Endothelial cell of umbilical vein (primary cell): ENCODE data around the gene FGD3. TPM values are rescaled to one million over a fixed set of nuclear protein-coding genes. Genes with fewer than 3 reads are reported as not detected.

ENCODE experiments used
- BruUV-seq: library from RNA; stranded (reverse); fragments of 400-500 nt; replicated peaks from 2 replicates; lab custom pipeline; 2021; lab: Mats Ljungman, UMichigan
- CTCF ChIA-PET: fragments of 300-600, 350-600 bp; sonication (Branson Sonifier 250); formaldehyde crosslinking; loops from one replicate; lab custom pipeline; 2021; ENCODE audit warnings: antibody characterized with exemption, inconsistent platforms; lab: Charles Lee
- POLR2A ChIA-PET: fragments of 300-600, 350-600 bp; sonication (Branson Sonifier 250); formaldehyde crosslinking; loops from one replicate; lab custom pipeline; 2021; ENCODE audit warnings: antibody characterized with exemption, inconsistent platforms; lab: Charles Lee
- DNase-seq: peaks from one replicate; pipeline ENCODE4 v3.0.0-alpha.2; 2011; ENCODE audit warnings: low read depth, low spot score
- FAIRE-seq: peaks from 2 replicates; lab custom pipeline; 2011; peaks lifted over from hg19 to GRCh38; lab: Jason Lieb, UNC
- H2AFZ ChIP-seq: 2 replicates; pipeline ENCODE4 v1.6.0; 2012; ENCODE audit warnings: low read depth, low read length, control low read depth, inconsistent platforms
- H3K27ac ChIP-seq: 2 replicates; pipeline ENCODE4 v1.5.1; 2011; ENCODE audit warnings: low read depth, mild to moderate bottlenecking, control low read depth, low read length, moderate library complexity; ENCODE audit not compliant: insufficient read depth
- H3K27me3 ChIP-seq, 2 experiments: 2 replicates each; pipeline versions ENCODE4 v1.6.0 to v1.6.1; 2011; ENCODE audit warnings: low read length in 2 of 2, mixed read lengths in 1 of 2; ENCODE audit not compliant: control insufficient read depth in 2 of 2, insufficient read depth in 2 of 2
- H3K36me3 ChIP-seq, 2 experiments: 2 replicates in 1 of 2; 3 replicates in 1 of 2; pipeline ENCODE4 v1.5.1; 2011; ENCODE audit warnings: low read length in 2 of 2, mild to moderate bottlenecking in 1 of 2, moderate library complexity in 1 of 2; ENCODE audit not compliant: control insufficient read depth in 2 of 2, insufficient read depth in 2 of 2; ENCODE audit errors: extremely low read depth in 1 of 2
- H3K4me1 ChIP-seq: 3 replicates; pipeline ENCODE4 v1.5.1; 2011; ENCODE audit warnings: mild to moderate bottlenecking, low read length; ENCODE audit not compliant: control insufficient read depth, insufficient read depth; ENCODE audit errors: extremely low read depth
- H3K4me2 ChIP-seq: 2 replicates; pipeline ENCODE4 v1.6.1; 2011; ENCODE audit warnings: low read length, control low read depth, mixed read lengths; ENCODE audit not compliant: insufficient read depth
- H3K4me3 ChIP-seq, 3 experiments: fragments of 200-600 bp in 1 of 3; sonication (generic), shearing (Covaris generic) in 1 of 3; replicated peaks in 1 of 3; 2 replicates each; pipeline ENCODE4 v1.5.1; 2011 to 2016; ENCODE audit warnings: control low read depth in 3 of 3, low read length in 3 of 3, mild to moderate bottlenecking in 2 of 3, inconsistent platforms in 1 of 3, low read depth in 1 of 3, moderate library complexity in 1 of 3; ENCODE audit not compliant: insufficient read depth in 1 of 3
- H3K79me2 ChIP-seq: 2 replicates; pipeline ENCODE4 v1.6.0; 2012; ENCODE audit warnings: low read length, inconsistent platforms; ENCODE audit not compliant: control insufficient read depth, insufficient read depth
- H3K9ac ChIP-seq: replicated peaks from 2 replicates; pipeline ENCODE3; 2011; ENCODE audit warnings: low read length, control low read depth; ENCODE audit not compliant: insufficient read depth; ENCODE audit errors: extremely low read depth
- H3K9me1 ChIP-seq: replicated peaks from 3 replicates; pipeline ENCODE4 v1.6.0; 2011; ENCODE audit warnings: mild to moderate bottlenecking, low read length; ENCODE audit not compliant: control insufficient read depth, insufficient read depth; ENCODE audit errors: extremely low read depth
- H3K9me3 ChIP-seq: replicated peaks from 2 replicates; pipeline ENCODE4 v1.5.1; 2012; ENCODE audit warnings: low read length, inconsistent platforms; ENCODE audit not compliant: control insufficient read depth, insufficient read depth
- H4K20me1 ChIP-seq: replicated peaks from 2 replicates; pipeline ENCODE3; 2011; ENCODE audit warnings: mild to moderate bottlenecking, low read length; ENCODE audit not compliant: control insufficient read depth, insufficient read depth; ENCODE audit errors: extremely low read depth
- CTCF ChIP-seq, 2 donors: IDR thresholded peaks; 1 replicate in 1 of 2; 2 replicates in 1 of 2; pipeline ENCODE4 v1.5.1; 2011; ENCODE audit warnings: low read length in 2 of 2, mild to moderate bottlenecking in 2 of 2, moderate library complexity in 2 of 2, control low read depth in 1 of 2, inconsistent platforms in 1 of 2, low read depth in 1 of 2; ENCODE audit not compliant: insufficient read depth in 1 of 2; ENCODE audit errors: extremely low read depth in 1 of 2
- EZH2 ChIP-seq: IDR thresholded peaks from 2 replicates; pipeline ENCODE4 v1.6.1; 2012; ENCODE audit warnings: borderline replicate concordance, low read depth, mild to moderate bottlenecking, moderate library complexity, low read length, inconsistent platforms; ENCODE audit not compliant: severe bottlenecking
- FOS ChIP-seq: IDR thresholded peaks from 2 replicates; pipeline ENCODE4 v1.6.1; 2011; ENCODE audit warnings: mild to moderate bottlenecking, low read length, moderate library complexity, borderline replicate concordance; ENCODE audit not compliant: insufficient read depth
- GATA2 ChIP-seq: IDR thresholded peaks from 2 replicates; pipeline ENCODE4 v1.7.0; 2011; ENCODE audit warnings: low read depth, mild to moderate bottlenecking, moderate library complexity, mixed read lengths, low read length; ENCODE audit not compliant: insufficient read length, insufficient read depth
- JUN ChIP-seq: IDR thresholded peaks from 2 replicates; pipeline ENCODE4 v1.6.1; 2011; ENCODE audit warnings: borderline replicate concordance, low read depth; ENCODE audit not compliant: insufficient read length, insufficient read depth
- MAX ChIP-seq: IDR thresholded peaks from 2 replicates; pipeline ENCODE4 v1.6.1; 2011; ENCODE audit not compliant: insufficient read depth, insufficient read length
- MYC ChIP-seq: IDR thresholded peaks from one replicate; pipeline ENCODE4 v1.6.1; 2011; ENCODE audit warnings: mild to moderate bottlenecking, low read depth, low read length
- POLR2A ChIP-seq: IDR thresholded peaks from 2 replicates; pipeline ENCODE4 v1.6.1; 2012; ENCODE audit warnings: low read depth, mild to moderate bottlenecking, control low read depth, low read length
- POLR2AphosphoS5 ChIP-seq: IDR thresholded peaks from 2 replicates; pipeline ENCODE4 v1.6.1; 2012; ENCODE audit warnings: low read depth, mild to moderate bottlenecking, control low read depth, low read length, moderate library complexity; ENCODE audit not compliant: insufficient read depth
- dilution Hi-C: fragments of 300-500 bp; cut with MboI; formaldehyde crosslinking; loops from one replicate; pipeline ENCODE4 v1.15.0; 2019; ENCODE audit warnings: low sequenced_read_pairs; ENCODE audit not compliant: extremely low pct_ligation_motif_present
- intact Hi-C: fragments of 100-400 bp; cut with micrococcal nuclease; formaldehyde crosslinking; loops from one replicate; pipeline ENCODE4 v1.10.0; 2022
- polyA plus RNA-seq, 4 experiments: library from polyadenylated mRNA; depleted of rRNA in 3 of 4; stranded (reverse) in 3 of 4; unstranded in 1 of 4; fragments of >200 nt; gene quantifications; 2 replicates each; pipeline versions ENCODE4 v1.2.1 to v1.2.3, GENCODE V29; 2011 to 2012; ENCODE audit warnings: missing spikeins in 1 of 4
- total RNA-seq: library from RNA; stranded (reverse); gene quantifications from 2 replicates; pipeline ENCODE4 v1.2.3, GENCODE V29; 2021

Gene FGD3
- total and polyA plus RNA-seq, 2 donors (not counting 3 experiments of a cell fraction or from before 2014, with no cell fraction given): not detected

- H4K20me1 ChIP-seq: no peaks in the 10 kb centered on the region
- H2AFZ ChIP-seq: no peak overlapping the region
- H3K27ac ChIP-seq: no peak overlapping the region
- dilution Hi-C loops (no loop called here), intact Hi-C loops (no loop called here)
- no peaks in the 10 kb centered on the region for H3K4me1 ChIP-seq
- no peak overlapping the region for H3K4me3 ChIP-seq
- H3K9ac ChIP-seq: no peak overlapping the region
- no peaks in the 10 kb centered on the region for H3K9me3 ChIP-seq
- no peaks in the 10 kb centered on the region for H3K27me3 ChIP-seq
- FAIRE-seq (no peak), DNase-seq (no peak)
- no peaks in the 10 kb centered on the region for H3K36me3 ChIP-seq
- TF ChIP-seq GATA2 (no peak), POLR2AphosphoS5 (no peak), POLR2A (no peak), MAX (no peak), CTCF (IDR thresholded peaks at IDR 0.05; ENCODE audit: extremely low read depth in 1 of 2, insufficient read depth in 1 of 2, low read depth in 1 of 2, low read length in 2 of 2) (no peak), FOS (no peak), JUN (no peak), MYC (no peak), EZH2 (no peak)
- BruUV-seq: no TSS peak
- no peak overlapping the region for H3K4me2 ChIP-seq
- H3K9me1 ChIP-seq: no peaks in the 10 kb centered on the region
- POLR2A ChIA-PET: no interaction called here
- CTCF ChIA-PET: interaction anchor here (1.1 kb wide), 1 partner anchor 16 kb away, joined by 3 read pairs; no protein-coding TSS in a partner anchor
- H3K79me2 ChIP-seq: no peaks in the 10 kb centered on the region
Measured at GRCh38 chr9:92974161-92974661, 26.9 kb downstream of the FGD3 start.
